SK-N-SH (cell line): ENCODE measurements around the gene PARP11. TPM values are rescaled to one million over a fixed set of nuclear protein-coding genes. Genes with fewer than 3 reads are reported as not detected.

Source experiments
- CTCF ChIA-PET: fragments of 300-600, 350-600 bp; formaldehyde crosslinking; extraction: SDS; loops from one replicate; lab custom pipeline; 2021; lab: Yijun Ruan, JAX
- POLR2A ChIA-PET: fragments of 350-600 bp; sonication (Branson Sonifier 250); formaldehyde crosslinking; extraction: SDS; loops from one replicate; lab custom pipeline; 2020; ENCODE audit warnings: antibody characterized with exemption, inconsistent platforms; lab: Yijun Ruan, JAX
- DNase-seq: peaks from one replicate; pipeline ENCODE4 v3.0.0; 2012
- H2AFZ ChIP-seq: fragments of 200-600 bp; sonication (generic); 2 replicates; pipeline ENCODE4 v1.8.1; 2016; ENCODE audit warnings: antibody characterized with exemption, mild to moderate bottlenecking, low read depth
- H3F3A ChIP-seq: fragments of 200-600 bp; sonication (generic); replicated peaks from 2 replicates; pipeline ENCODE3; 2016; ENCODE audit warnings: antibody characterized with exemption, mild to moderate bottlenecking; ENCODE audit not compliant: insufficient read depth
- H3K27ac ChIP-seq, 2 experiments: fragments of 200-500 bp in 1 of 2; fragments of 200-600 bp in 1 of 2; sonication (Bioruptor generic) in 1 of 2; sonication (generic), shearing (Covaris generic) in 1 of 2; 2 replicates each; pipeline versions ENCODE4 v1.5.1 to v1.6.1; 2014 to 2016; ENCODE audit warnings: low read depth in 2 of 2, inconsistent platforms in 1 of 2, low read length in 1 of 2, mild to moderate bottlenecking in 1 of 2, mixed read lengths in 1 of 2
- H3K27me3 ChIP-seq: fragments of 200-600 bp; sonication (generic), shearing (Covaris generic); 2 replicates; pipeline ENCODE4 v1.6.1; 2016; ENCODE audit warnings: mixed run types; ENCODE audit not compliant: insufficient read depth
- H3K36me3 ChIP-seq, 2 experiments: fragments of 200-500 bp in 1 of 2; fragments of 200-600 bp in 1 of 2; sonication (Bioruptor generic) in 1 of 2; sonication (generic) in 1 of 2; replicated peaks in 1 of 2; 2 replicates each; pipeline versions ENCODE3 to v1.5.1; 2014 to 2016; ENCODE audit warnings: low read length in 1 of 2, mild to moderate bottlenecking in 1 of 2; ENCODE audit not compliant: insufficient read depth in 2 of 2, control insufficient read depth in 1 of 2
- H3K4me1 ChIP-seq, 2 experiments: fragments of 200-500 bp in 1 of 2; fragments of 200-600 bp in 1 of 2; sonication (Bioruptor generic) in 1 of 2; sonication (generic), shearing (Covaris generic) in 1 of 2; 2 replicates each; pipeline versions ENCODE4 v1.5.1 to v1.6.1; 2014 to 2016; ENCODE audit warnings: low read depth in 1 of 2, low read length in 1 of 2, mixed run types in 1 of 2; ENCODE audit not compliant: insufficient read depth in 2 of 2, control insufficient read depth in 1 of 2
- H3K4me2 ChIP-seq: fragments of 200-600 bp; sonication (generic), shearing (Covaris generic); 2 replicates; pipeline ENCODE4 v1.6.1; 2017; ENCODE audit warnings: mixed run types
- H3K4me3 ChIP-seq, 2 experiments: fragments of 200-500 bp in 1 of 2; fragments of 200-600 bp in 1 of 2; sonication (Bioruptor generic) in 1 of 2; sonication (generic), shearing (Covaris generic) in 1 of 2; 2 replicates each; pipeline versions ENCODE4 v1.5.1 to v1.8.1; 2014 to 2016; ENCODE audit warnings: low read depth in 2 of 2, inconsistent platforms in 1 of 2, low read length in 1 of 2, mild to moderate bottlenecking in 1 of 2, mixed read lengths in 1 of 2, moderate library complexity in 1 of 2
- H3K79me2 ChIP-seq: fragments of 200-600 bp; sonication (generic); 2 replicates; pipeline ENCODE4 v1.8.1; 2017; ENCODE audit warnings: mild to moderate bottlenecking; ENCODE audit not compliant: insufficient read depth
- H3K9ac ChIP-seq: fragments of 200-600 bp; sonication (generic); 2 replicates; pipeline ENCODE4 v1.6.1; 2017; ENCODE audit warnings: mixed run types
- H3K9me2 ChIP-seq: fragments of 200-600 bp; sonication (generic); 2 replicates; pipeline ENCODE4 v1.6.1; 2017; ENCODE audit warnings: mixed run types
- H3K9me3 ChIP-seq: fragments of 200-600 bp; sonication (generic); 2 replicates; pipeline ENCODE4 v1.6.1; 2017; ENCODE audit warnings: mixed run types, mild to moderate bottlenecking, moderate library complexity
- H4K20me1 ChIP-seq: fragments of 200-600 bp; sonication (generic); 2 replicates; pipeline ENCODE4 v1.6.1; 2017; ENCODE audit warnings: mild to moderate bottlenecking, mixed run types; ENCODE audit not compliant: insufficient read depth
- CHD2 ChIP-seq: fragments of 150-350 bp; IDR thresholded peaks from 2 replicates; pipeline ENCODE4 v1.6.1; 2018; ENCODE audit warnings: low read length; ENCODE audit not compliant: partially characterized antibody
- ELF1 ChIP-seq: IDR thresholded peaks from 2 replicates; pipeline ENCODE4 v1.4.0; 2012
- EP300 ChIP-seq, 2 experiments: IDR thresholded peaks; 2 replicates each; pipeline versions ENCODE4 v1.4.0 to v1.6.1; 2012; ENCODE audit warnings: borderline replicate concordance in 1 of 2, low read depth in 1 of 2, low read length in 1 of 2
- EZH2phosphoT487 ChIP-seq: fragments of 200-600 bp; sonication (generic); IDR thresholded peaks from 2 replicates; pipeline ENCODE4 v1.6.1; 2017; ENCODE audit warnings: low read depth, mixed run types, mild to moderate bottlenecking, antibody characterized with exemption, moderate library complexity, borderline replicate concordance
- FOXJ3 ChIP-seq: sonication (generic); formaldehyde crosslinking; IDR thresholded peaks from 2 replicates; pipeline ENCODE4 v1.5.1; 2020; ENCODE audit warnings: mild to moderate bottlenecking, missing genetic modification reagents
- FOXM1 ChIP-seq: IDR thresholded peaks from 2 replicates; pipeline ENCODE4 v1.4.0; 2012; ENCODE audit warnings: low read depth, mild to moderate bottlenecking
- GABPA ChIP-seq: IDR thresholded peaks from 2 replicates; pipeline ENCODE4 v1.4.0; 2012; ENCODE audit warnings: low read depth, mild to moderate bottlenecking
- IRF3 ChIP-seq: fragments of 150-350 bp; IDR thresholded peaks from 2 replicates; pipeline ENCODE4 v1.6.1; 2016; ENCODE audit warnings: mild to moderate bottlenecking, low read depth, low read length
- MXI1 ChIP-seq: IDR thresholded peaks from 2 replicates; pipeline ENCODE4 v1.6.1; 2012; ENCODE audit warnings: mild to moderate bottlenecking, low read depth, low read length, improper control_type of control experiment
- NFIC ChIP-seq: IDR thresholded peaks from 2 replicates; pipeline ENCODE4 v1.4.0; 2012; ENCODE audit warnings: borderline replicate concordance
- NRF1 ChIP-seq: IDR thresholded peaks from 2 replicates; pipeline ENCODE4 v1.6.1; 2012; ENCODE audit warnings: low read depth, mild to moderate bottlenecking, low read length
- POLR2AphosphoS5 ChIP-seq: IDR thresholded peaks from 2 replicates; pipeline ENCODE4 v1.6.1; 2012; ENCODE audit warnings: low read depth, low read length
- RCOR1 ChIP-seq: fragments of 150-350 bp; IDR thresholded peaks from 2 replicates; pipeline ENCODE4 v1.6.1; 2017; ENCODE audit warnings: antibody characterized with exemption, low read length
- RFX5 ChIP-seq: IDR thresholded peaks from 2 replicates; pipeline ENCODE4 v1.6.1; 2012; ENCODE audit warnings: mild to moderate bottlenecking, improper control_type of control experiment, low read length
- RXRA ChIP-seq: IDR thresholded peaks from 2 replicates; pipeline ENCODE4 v1.4.0; 2012; ENCODE audit warnings: low read depth, mild to moderate bottlenecking, borderline replicate concordance
- SIN3A ChIP-seq: IDR thresholded peaks from 2 replicates; pipeline ENCODE4 v1.6.1; 2012; ENCODE audit warnings: low read depth, mild to moderate bottlenecking, low read length, moderate library complexity, borderline replicate concordance
- TAF1 ChIP-seq: IDR thresholded peaks from 2 replicates; pipeline ENCODE4 v1.6.1; 2012; ENCODE audit warnings: low read depth, mild to moderate bottlenecking, low read length, moderate library complexity, borderline replicate concordance
- TEAD4 ChIP-seq: IDR thresholded peaks from 2 replicates; pipeline ENCODE4 v1.4.0; 2012; ENCODE audit warnings: mild to moderate bottlenecking, borderline replicate concordance; ENCODE audit not compliant: insufficient read depth
- USF2 ChIP-seq: fragments of 150-350 bp; IDR thresholded peaks from 2 replicates; pipeline ENCODE4 v1.6.1; 2017; ENCODE audit warnings: antibody characterized with exemption, low read length, low read depth, borderline replicate concordance
- YY1 ChIP-seq: IDR thresholded peaks from 2 replicates; pipeline ENCODE4 v1.4.0; 2012; ENCODE audit warnings: low read depth, mild to moderate bottlenecking
- WGBS: methylation state at CpG from one replicate; pipeline ENCODE4 v1.1.6; 2017; ENCODE audit warnings: low lambda C conversion rate; 5-methylcytosine and 5-hydroxymethylcytosine counted together
- polyA plus RNA-seq, 3 experiments: library from polyadenylated mRNA; depleted of rRNA; stranded (reverse); fragments of >200 nt; gene quantifications; 2 replicates each; pipeline ENCODE4 v1.2.3, GENCODE V29; 2012
- TF ChIP-seq, protein P1 (sequence below): IDR thresholded peaks from 2 replicates; pipeline ENCODE4 v1.6.1; 2012; ENCODE audit warnings: mild to moderate bottlenecking, low read depth, low read length, moderate library complexity
- TF ChIP-seq, protein P2 (sequence below): IDR thresholded peaks from 2 replicates; pipeline ENCODE4 v1.4.0; 2012; ENCODE audit warnings: low read depth, borderline replicate concordance

PARP11 gene
- polyA plus RNA-seq, 1 of the 3 experiments (the other 2 are of a cell fraction) = 1.8 TPM

DNA sequence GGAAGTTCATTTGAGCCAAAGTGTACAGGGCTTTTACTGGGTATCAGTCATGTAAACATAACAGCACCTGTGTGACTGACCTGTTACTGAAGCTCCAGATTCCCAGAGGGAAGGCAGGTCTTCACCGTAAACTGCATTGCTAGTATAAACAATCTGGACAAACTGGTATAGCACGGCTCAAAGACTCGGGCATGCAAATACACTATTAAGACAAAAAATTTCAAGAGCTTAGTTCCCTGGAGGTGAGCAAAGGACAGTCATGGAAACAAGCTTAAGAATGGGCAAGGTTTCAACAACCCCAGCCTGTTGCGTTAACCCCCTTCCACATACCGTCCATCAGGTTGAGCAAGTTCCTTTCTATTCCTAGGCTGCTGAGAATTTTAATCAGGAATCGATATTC is 9.4 kb downstream of the PARP11 start (continued):
- no peak for TF ChIP-seq IRF3
- TF ChIP-seq NFIC = no peak
- TF ChIP-seq CHD2 = no peak
- no peak for TF ChIP-seq YY1
- TF ChIP-seq MXI1 = no peak
- no peak for TF ChIP-seq RFX5
- TF ChIP-seq TEAD4 = no peak
- no peak for TF ChIP-seq FOXJ3 (CRISPR knock-in tag)
- TF ChIP-seq, all 33 proteins: peak for 0

DNA sequence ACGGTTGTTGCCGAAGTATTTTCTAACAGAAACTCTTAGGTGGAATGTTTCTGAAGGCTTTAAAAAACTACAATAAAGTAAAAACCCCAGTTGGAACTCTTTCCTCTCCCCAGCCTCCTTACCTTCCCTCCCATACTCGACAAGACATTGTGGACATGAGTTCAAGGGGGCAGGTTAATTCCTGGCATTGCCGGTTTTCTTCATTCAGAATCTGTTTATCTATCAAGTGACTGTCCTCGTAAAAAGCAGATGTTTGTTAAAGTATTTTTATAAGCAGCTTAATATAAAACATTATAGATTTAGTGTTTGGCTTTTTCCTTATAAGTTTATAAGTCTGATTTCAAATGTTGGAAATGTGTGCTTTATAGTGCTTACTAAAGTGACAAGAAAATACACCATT is 30.7 kb downstream of the PARP11 start:
- Histone ChIP-seq H4K20me1 (no peaks in the 10 kb centered on the region), H3K9me3 (0 out of 2 replicates have a peak, but pooled peaks cover 3% of the 10 kb centered on the region), H3K4me2 (no peak overlapping the region), H3K4me1 (no peaks in the 10 kb centered on the region), H3K27ac (no peak overlapping the region), H3K27me3 (no peaks in the 10 kb centered on the region), H3K9ac (no peak overlapping the region), H3K4me3 (no peak overlapping the region), H3F3A (no peaks in the 10 kb centered on the region), H2AFZ (no peak overlapping the region), H3K36me3 (no peaks in the 10 kb centered on the region), H3K79me2 (no peaks in the 10 kb centered on the region), H3K9me2 (no peaks in the 10 kb centered on the region)
- TF ChIP-seq SIN3A (no peak), CHD2 (no peak), RXRA (no peak), FOXJ3 (CRISPR knock-in tag) (no peak), RFX5 (no peak), ELF1 (no peak), GABPA (no peak), EZH2phosphoT487 (no peak), MXI1 (no peak), USF2 (no peak), RCOR1 (no peak), FOXM1 (no peak), POLR2AphosphoS5 (no peak), EP300 (IDR thresholded peaks at IDR 0.05; ENCODE audit: borderline replicate concordance in 1 of 2, low read depth in 1 of 2, low read length in 1 of 2) (no peak), IRF3 (no peak), TAF1 (no peak), NRF1 (no peak), YY1 (no peak)
- TF ChIP-seq, protein P1, sequence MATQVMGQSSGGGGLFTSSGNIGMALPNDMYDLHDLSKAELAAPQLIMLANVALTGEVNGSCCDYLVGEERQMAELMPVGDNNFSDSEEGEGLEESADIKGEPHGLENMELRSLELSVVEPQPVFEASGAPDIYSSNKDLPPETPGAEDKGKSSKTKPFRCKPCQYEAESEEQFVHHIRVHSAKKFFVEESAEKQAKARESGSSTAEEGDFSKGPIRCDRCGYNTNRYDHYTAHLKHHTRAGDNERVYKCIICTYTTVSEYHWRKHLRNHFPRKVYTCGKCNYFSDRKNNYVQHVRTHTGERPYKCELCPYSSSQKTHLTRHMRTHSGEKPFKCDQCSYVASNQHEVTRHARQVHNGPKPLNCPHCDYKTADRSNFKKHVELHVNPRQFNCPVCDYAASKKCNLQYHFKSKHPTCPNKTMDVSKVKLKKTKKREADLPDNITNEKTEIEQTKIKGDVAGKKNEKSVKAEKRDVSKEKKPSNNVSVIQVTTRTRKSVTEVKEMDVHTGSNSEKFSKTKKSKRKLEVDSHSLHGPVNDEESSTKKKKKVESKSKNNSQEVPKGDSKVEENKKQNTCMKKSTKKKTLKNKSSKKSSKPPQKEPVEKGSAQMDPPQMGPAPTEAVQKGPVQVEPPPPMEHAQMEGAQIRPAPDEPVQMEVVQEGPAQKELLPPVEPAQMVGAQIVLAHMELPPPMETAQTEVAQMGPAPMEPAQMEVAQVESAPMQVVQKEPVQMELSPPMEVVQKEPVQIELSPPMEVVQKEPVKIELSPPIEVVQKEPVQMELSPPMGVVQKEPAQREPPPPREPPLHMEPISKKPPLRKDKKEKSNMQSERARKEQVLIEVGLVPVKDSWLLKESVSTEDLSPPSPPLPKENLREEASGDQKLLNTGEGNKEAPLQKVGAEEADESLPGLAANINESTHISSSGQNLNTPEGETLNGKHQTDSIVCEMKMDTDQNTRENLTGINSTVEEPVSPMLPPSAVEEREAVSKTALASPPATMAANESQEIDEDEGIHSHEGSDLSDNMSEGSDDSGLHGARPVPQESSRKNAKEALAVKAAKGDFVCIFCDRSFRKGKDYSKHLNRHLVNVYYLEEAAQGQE = no peak
- TF ChIP-seq, protein P2, sequence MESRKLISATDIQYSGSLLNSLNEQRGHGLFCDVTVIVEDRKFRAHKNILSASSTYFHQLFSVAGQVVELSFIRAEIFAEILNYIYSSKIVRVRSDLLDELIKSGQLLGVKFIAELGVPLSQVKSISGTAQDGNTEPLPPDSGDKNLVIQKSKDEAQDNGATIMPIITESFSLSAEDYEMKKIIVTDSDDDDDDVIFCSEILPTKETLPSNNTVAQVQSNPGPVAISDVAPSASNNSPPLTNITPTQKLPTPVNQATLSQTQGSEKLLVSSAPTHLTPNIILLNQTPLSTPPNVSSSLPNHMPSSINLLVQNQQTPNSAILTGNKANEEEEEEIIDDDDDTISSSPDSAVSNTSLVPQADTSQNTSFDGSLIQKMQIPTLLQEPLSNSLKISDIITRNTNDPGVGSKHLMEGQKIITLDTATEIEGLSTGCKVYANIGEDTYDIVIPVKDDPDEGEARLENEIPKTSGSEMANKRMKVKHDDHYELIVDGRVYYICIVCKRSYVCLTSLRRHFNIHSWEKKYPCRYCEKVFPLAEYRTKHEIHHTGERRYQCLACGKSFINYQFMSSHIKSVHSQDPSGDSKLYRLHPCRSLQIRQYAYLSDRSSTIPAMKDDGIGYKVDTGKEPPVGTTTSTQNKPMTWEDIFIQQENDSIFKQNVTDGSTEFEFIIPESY = no peak
- CTCF ChIA-PET = no interaction called here
- 65% methylated on average over 5 of the region's 5 CpGs for WGBS
- POLR2A ChIA-PET = no interaction called here
- DNase-seq = no peak
